ENCODE data around the gene DNAJB8.

- no peak for TF ChIP-seq CTCF (IDR thresholded peaks at IDR 0.05; ENCODE audit: insufficient read depth, low read depth, low read length)
- no peak for TF ChIP-seq EZH2 (IDR thresholded peaks at IDR 0.05; ENCODE audit: insufficient read depth, low read length)
Measured at GRCh38 chr3:128487538-128487812, 20.8 kb upstream of the DNAJB8 start.
